ENCODE results near the gene KCNJ12.
"Not testable (repeated sequence)": the region's sequence is repeated elsewhere in the genome, so short reads cannot be mapped to it uniquely, and the experiment has no call there.

GRCh38 chr17:21337981-21338625 lies 38.1 kb upstream of the KCNJ12 start:
- not testable (repeated sequence) for TF ChIP-seq CTCF (IDR thresholded peaks at IDR 0.05); ZFX (IDR thresholded peaks at IDR 0.05; ENCODE audit: borderline replicate concordance)

Data from 22Rv1 (cell line).